Heart left ventricle (tissue), 13 donors: Measurements from ENCODE around the gene INPP1.

Source experiments
- CTCF ChIP-seq, 12 donors: fragments of 200-600 bp; sonication (generic) in 4 of 12; IDR thresholded peaks; one replicate each; pipeline versions ENCODE4 v1.5.0 to v1.8.0; 2018 to 2022; ENCODE audit warnings: antibody characterized with exemption in 12 of 12, mild to moderate bottlenecking in 5 of 12
- POLR2A ChIP-seq, 2 donors: fragments of 450-650 bp; IDR thresholded peaks; one replicate each; pipeline ENCODE4 v1.6.1; 2017; ENCODE audit warnings: antibody characterized with exemption in 2 of 2, mild to moderate bottlenecking in 2 of 2, moderate library complexity in 2 of 2
- donor health status: ischemic (EF 13 %, LVEDD 7.1; RV severe dilation, severe dysfunction).
- donor health status: DM: no; HTN: yes; CAD: no.
- donor health status: DM: no; HTN: no; CAD: no.
- donor health status: ischemic (EF 25% LVEDD 6.9; RV normal size, moderate dysfunction).
- donor health status: ischemic (EF 25% LVEDD 5.7; RV mildly dilated, moderate dysfunction).
- donor health status: ischemic (EF 35%, LVEDD 5.7; RV mildly dilated, moderate dysfunction).
- donor health status: nonischemic (EF 11% LVEDD 7.7; RV severe dilation, severe dysfunction).
- donor health status: DM: yes; HTN: yes; CAD: no.
- donor health status: PGD.
- donor health status: ischemic (EF 29% LVEDD 5.4; RV normal size, mild dysfunction).
- donor health status: nonischemic (EF 23%, LVEDD 6.1; RV moderate dilation, normal function).

- no peak for TF ChIP-seq CTCF (IDR thresholded peaks at IDR 0.05)
- TF ChIP-seq POLR2A (IDR thresholded peaks at IDR 0.05), result no peak
These were observed 24.3 kb upstream of the INPP1 start for GRCh38 chr2:190318931-190319554.
